WTC11 (cell line): ENCODE measurements around the gene RAB3A. TPM values are rescaled to one million over a fixed set of nuclear protein-coding genes. Genes with fewer than 3 reads are reported as not detected.

Experiments used
- ATAC-seq: fragments of 200-7000 bp; cut with Tn5 transposase; 2 replicates; pipeline ENCODE4 v1.10.0; 2021; ENCODE audit warnings: mild to moderate bottlenecking, moderate library complexity
- CTCF ChIA-PET: fragments of 300-600 bp; sonication (Branson Sonifier 250); formaldehyde crosslinking; loops from one replicate; lab custom pipeline; 2021; ENCODE audit warnings: antibody characterized with exemption; lab: Charles Lee
- POLR2A ChIA-PET: fragments of 350-600 bp; sonication (Branson Sonifier 250); formaldehyde crosslinking; loops from one replicate; lab custom pipeline; 2021; ENCODE audit warnings: antibody characterized with exemption; lab: Charles Lee
- DNase-seq: peaks from one replicate; pipeline ENCODE4 v3.0.0; 2021; ENCODE audit warnings: low spot score
- H3K27ac Mint-ChIP-seq: 2 replicates; pipeline ENCODE4 v1.8.0; 2021; ENCODE audit warnings: mixed read lengths
- H3K27me3 Mint-ChIP-seq: 2 replicates; pipeline ENCODE4 v1.8.0; 2021; ENCODE audit warnings: low read depth, mild to moderate bottlenecking, moderate library complexity, mixed read lengths
- H3K36me3 Mint-ChIP-seq: 2 replicates; pipeline ENCODE4 v1.8.0; 2021; ENCODE audit warnings: mixed read lengths
- H3K4me1 Mint-ChIP-seq: 2 replicates; pipeline ENCODE4 v1.8.0; 2022; ENCODE audit warnings: mixed read lengths
- H3K4me3 Mint-ChIP-seq: 2 replicates; pipeline ENCODE4 v1.8.0; 2021; ENCODE audit warnings: mild to moderate bottlenecking, moderate library complexity, mixed read lengths
- H3K9me3 Mint-ChIP-seq: 2 replicates; pipeline ENCODE4 v1.8.0; 2021; ENCODE audit warnings: mixed read lengths
- ARID4B ChIP-seq: sonication (generic); formaldehyde crosslinking; IDR thresholded peaks from 2 replicates; pipeline ENCODE4 v1.8.0; 2023; ENCODE audit warnings: missing genetic modification reagents, mild to moderate bottlenecking, borderline replicate concordance
- ATF2 ChIP-seq: sonication (generic); formaldehyde crosslinking; IDR thresholded peaks from 2 replicates; pipeline ENCODE4 v1.8.1; 2022; ENCODE audit warnings: low read depth, missing genetic modification reagents, borderline replicate concordance
- ATF6 ChIP-seq: sonication (generic); formaldehyde crosslinking; IDR thresholded peaks from 2 replicates; pipeline ENCODE4 v1.8.1; 2023; ENCODE audit warnings: mild to moderate bottlenecking, missing genetic modification reagents
- ELF4 ChIP-seq: sonication (generic); formaldehyde crosslinking; IDR thresholded peaks from 2 replicates; pipeline ENCODE4 v1.8.1; 2022; ENCODE audit warnings: low read depth, mild to moderate bottlenecking, moderate library complexity, missing genetic modification reagents
- EMX1 ChIP-seq: fragments of 250-450 bp; sonication (Bioruptor Pico); IDR thresholded peaks from 2 replicates; pipeline ENCODE4 v1.8.0; 2021; ENCODE audit warnings: mild to moderate bottlenecking
- GRHL2 ChIP-seq: fragments of 250-450 bp; sonication (Bioruptor Pico); IDR thresholded peaks from 2 replicates; pipeline ENCODE4 v1.8.0; 2022; ENCODE audit warnings: mild to moderate bottlenecking, moderate library complexity; ENCODE audit not compliant: insufficient replicate concordance, severe bottlenecking
- JUN ChIP-seq: sonication (generic); formaldehyde crosslinking; IDR thresholded peaks from 2 replicates; pipeline ENCODE4 v1.8.0; 2023; ENCODE audit warnings: mild to moderate bottlenecking, missing genetic modification reagents
- NFATC4 ChIP-seq: fragments of 250-450 bp; sonication (Bioruptor Pico); IDR thresholded peaks from 2 replicates; pipeline ENCODE4 v1.9.0; 2021; ENCODE audit warnings: mild to moderate bottlenecking
- OVOL2 ChIP-seq: fragments of 250-450 bp; sonication (Bioruptor Pico); IDR thresholded peaks from 2 replicates; pipeline ENCODE4 v1.9.0; 2021; ENCODE audit warnings: mild to moderate bottlenecking, borderline replicate concordance
- SOX15 ChIP-seq: fragments of 250-450 bp; sonication (Bioruptor Pico); IDR thresholded peaks from 2 replicates; pipeline ENCODE4 v1.9.0; 2021; ENCODE audit warnings: mild to moderate bottlenecking
- TEAD4 ChIP-seq: sonication (generic); formaldehyde crosslinking; IDR thresholded peaks from 2 replicates; pipeline ENCODE4 v1.8.0; 2022; ENCODE audit warnings: mild to moderate bottlenecking, missing genetic modification reagents
- ZBTB43 ChIP-seq: sonication (generic); formaldehyde crosslinking; IDR thresholded peaks from 2 replicates; pipeline ENCODE4 v1.8.1; 2023; ENCODE audit warnings: mild to moderate bottlenecking, missing genetic modification reagents
- ZMAT4 ChIP-seq: fragments of 250-450 bp; sonication (Bioruptor Pico); IDR thresholded peaks from 2 replicates; pipeline ENCODE4 v1.9.0; 2021; ENCODE audit warnings: mild to moderate bottlenecking
- ZNF138 ChIP-seq: sonication (generic); formaldehyde crosslinking; conservative IDR thresholded peaks from 2 replicates; pipeline ENCODE4 v1.8.1; 2022; ENCODE audit warnings: mild to moderate bottlenecking, moderate library complexity, missing genetic modification reagents
- ZNF232 ChIP-seq: sonication (generic); formaldehyde crosslinking; IDR thresholded peaks from 2 replicates; pipeline ENCODE4 v1.8.0; 2022; ENCODE audit warnings: mild to moderate bottlenecking, missing genetic modification reagents
- ZNF263 ChIP-seq: sonication (generic); formaldehyde crosslinking; IDR thresholded peaks from 2 replicates; pipeline ENCODE4 v1.8.1; 2022; ENCODE audit warnings: low read depth, mild to moderate bottlenecking, moderate library complexity, missing genetic modification reagents
- ZNF512 ChIP-seq: sonication (generic); formaldehyde crosslinking; IDR thresholded peaks from 2 replicates; pipeline ENCODE4 v1.8.1; 2022; ENCODE audit warnings: missing genetic modification reagents, borderline replicate concordance
- ZSCAN18 ChIP-seq: fragments of 250-450 bp; sonication (Bioruptor Pico); IDR thresholded peaks from 2 replicates; pipeline ENCODE4 v2.1.2; 2022; ENCODE audit warnings: mild to moderate bottlenecking, moderate library complexity
- total RNA-seq: library from RNA; stranded (reverse); gene quantifications from 3 replicates; pipeline ENCODE4 v1.2.3, GENCODE V29; 2021

RAB3A gene
- total RNA-seq, 1 experiment from 2014 or later = 12.2 TPM

- Mint-ChIP-seq H3K27me3 (peaks cover 17% of the 10 kb centered on the region), H3K27ac (peak overlapping the region; percentile 88), H3K36me3 (no peaks in the 10 kb centered on the region), H3K4me3 (peak overlapping the region; percentile 70), H3K9me3 (no peaks in the 10 kb centered on the region), H3K4me1 (peaks cover 22% of the 10 kb centered on the region)
- DNase-seq = no peak
- no peak for ATAC-seq
- POLR2A ChIA-PET = interaction anchor here (0.6 to 1.6 kb wide), 5 partner anchors 9 to 102 kb away, joined by 3 to 8 read pairs (median 5); partner anchors contain the start of gene RAB3A
- CTCF ChIA-PET = interaction anchor here (0.9 to 3.6 kb wide), 15 partner anchors 12 to 197 kb away, joined by 3 to 50 read pairs (median 6); partner anchors contain the start of genes JUND, LSM4 and RAB3A
- TF ChIP-seq JUN (CRISPR knock-in tag) (no peak), ATF6 (CRISPR knock-in tag) (no peak), TEAD4 (CRISPR knock-in tag) (no peak), ZNF232 (CRISPR knock-in tag) (no peak), ZSCAN18 (no peak), ARID4B (no peak), ZNF263 (CRISPR knock-in tag) (no peak), EMX1 (CRISPR knock-in tag) (no peak), ZBTB43 (no peak), ATF2 (CRISPR knock-in tag) (no peak), OVOL2 (CRISPR knock-in tag) (no peak), SOX15 (CRISPR knock-in tag) (no peak), ELF4 (CRISPR knock-in tag) (no peak), ZNF138 (CRISPR knock-in tag) (no peak), GRHL2 (CRISPR knock-in tag) (no peak), NFATC4 (CRISPR knock-in tag) (no peak), ZMAT4 (CRISPR knock-in tag) (no peak), ZNF512 (CRISPR knock-in tag) (no peak)
Measured at GRCh38 chr19:18219911-18220631, 16.2 kb upstream of the RAB3A start.
